ENCODE results near the gene RABEP1.

RABEP1 gene

GRCh38 chr17:5364156-5364555 is 82.1 kb downstream of the RABEP1 start:
- Histone ChIP-seq H3K9me3 (ENCODE audit: insufficient read depth, low read depth, low read length) (no peaks in the 10 kb centered on the region), H3K4me3 (ENCODE audit: low read length, poor library complexity, severe bottlenecking) (no peak overlapping the region), H3K36me3 (ENCODE audit: insufficient read depth, low read length) (peaks cover 44% of the 10 kb centered on the region; the same call in 1 of the 2 replicates), H2AFZ (ENCODE audit: low read length) (no peak overlapping the region), H3K9ac (ENCODE audit: low read depth, low read length, poor library complexity, severe bottlenecking) (no peak overlapping the region), H3K4me1 (ENCODE audit: insufficient read depth, low read length, poor library complexity, severe bottlenecking) (no peaks in the 10 kb centered on the region), H3K27me3 (ENCODE audit: insufficient read depth, low read length, poor library complexity, severe bottlenecking) (no peaks in the 10 kb centered on the region), H3K79me2 (ENCODE audit: insufficient read depth, low read length) (no peaks in the 10 kb centered on the region), H4K20me1 (ENCODE audit: insufficient read depth, low read length, poor library complexity, severe bottlenecking) (no peaks in the 10 kb centered on the region), H3K9me2 (replicated peaks; ENCODE audit: low read depth, low read length) (no peaks in the 10 kb centered on the region), H3F3A (ENCODE audit: low read depth) (no peaks in the 10 kb centered on the region), H3K4me2 (ENCODE audit: low read depth, low read length, poor library complexity, severe bottlenecking) (no peak overlapping the region)
- TF ChIP-seq CTCF (conservative IDR thresholded peaks at IDR 0.05; ENCODE audit: low read length) (no peak), EZH2phosphoT487 (IDR thresholded peaks at IDR 0.05; ENCODE audit: borderline replicate concordance) (no peak)

GRCh38 chr17:5364696-5365095 is 82.6 kb downstream of the RABEP1 start:
- Histone ChIP-seq H3K27me3 (ENCODE audit: insufficient read depth, low read length, poor library complexity, severe bottlenecking) (no peaks in the 10 kb centered on the region), H3F3A (ENCODE audit: low read depth) (no peaks in the 10 kb centered on the region), H3K9ac (ENCODE audit: low read depth, low read length, poor library complexity, severe bottlenecking) (no peak overlapping the region), H3K4me3 (ENCODE audit: low read length, poor library complexity, severe bottlenecking) (no peak overlapping the region), H2AFZ (ENCODE audit: low read length) (no peak overlapping the region), H3K36me3 (ENCODE audit: insufficient read depth, low read length) (peaks cover 48% of the 10 kb centered on the region; the same call in 1 of the 2 replicates), H4K20me1 (ENCODE audit: insufficient read depth, low read length, poor library complexity, severe bottlenecking) (no peaks in the 10 kb centered on the region), H3K9me2 (replicated peaks; ENCODE audit: low read depth, low read length) (no peaks in the 10 kb centered on the region), H3K9me3 (ENCODE audit: insufficient read depth, low read depth, low read length) (no peaks in the 10 kb centered on the region), H3K4me1 (ENCODE audit: insufficient read depth, low read length, poor library complexity, severe bottlenecking) (no peaks in the 10 kb centered on the region), H3K79me2 (ENCODE audit: insufficient read depth, low read length) (no peaks in the 10 kb centered on the region), H3K4me2 (ENCODE audit: low read depth, low read length, poor library complexity, severe bottlenecking) (no peak overlapping the region)
- TF ChIP-seq EZH2phosphoT487 (IDR thresholded peaks at IDR 0.05; ENCODE audit: borderline replicate concordance) (no peak), CTCF (conservative IDR thresholded peaks at IDR 0.05; ENCODE audit: low read length) (no peak)

GRCh38 chr17:5365831-5366230 is 83.7 kb downstream of the RABEP1 start:
- Histone ChIP-seq H3K4me2 (ENCODE audit: low read depth, low read length, poor library complexity, severe bottlenecking) (no peak overlapping the region), H4K20me1 (ENCODE audit: insufficient read depth, low read length, poor library complexity, severe bottlenecking) (no peaks in the 10 kb centered on the region), H3K9me3 (ENCODE audit: insufficient read depth, low read depth, low read length) (no peaks in the 10 kb centered on the region), H3K9me2 (replicated peaks; ENCODE audit: low read depth, low read length) (no peaks in the 10 kb centered on the region), H3K27me3 (ENCODE audit: insufficient read depth, low read length, poor library complexity, severe bottlenecking) (no peaks in the 10 kb centered on the region), H3K79me2 (ENCODE audit: insufficient read depth, low read length) (no peaks in the 10 kb centered on the region), H3K9ac (ENCODE audit: low read depth, low read length, poor library complexity, severe bottlenecking) (no peak overlapping the region), H3F3A (ENCODE audit: low read depth) (no peaks in the 10 kb centered on the region), H3K36me3 (ENCODE audit: insufficient read depth, low read length) (peaks cover 56% of the 10 kb centered on the region; the same call in 1 of the 2 replicates), H2AFZ (ENCODE audit: low read length) (no peak overlapping the region), H3K4me1 (ENCODE audit: insufficient read depth, low read length, poor library complexity, severe bottlenecking) (no peaks in the 10 kb centered on the region), H3K4me3 (ENCODE audit: low read length, poor library complexity, severe bottlenecking) (no peak overlapping the region)
- TF ChIP-seq CTCF (conservative IDR thresholded peaks at IDR 0.05; ENCODE audit: low read length) (no peak), EZH2phosphoT487 (IDR thresholded peaks at IDR 0.05; ENCODE audit: borderline replicate concordance) (no peak)
